ENCODE results near the gene LEUTX.

LEUTX gene

DNA sequence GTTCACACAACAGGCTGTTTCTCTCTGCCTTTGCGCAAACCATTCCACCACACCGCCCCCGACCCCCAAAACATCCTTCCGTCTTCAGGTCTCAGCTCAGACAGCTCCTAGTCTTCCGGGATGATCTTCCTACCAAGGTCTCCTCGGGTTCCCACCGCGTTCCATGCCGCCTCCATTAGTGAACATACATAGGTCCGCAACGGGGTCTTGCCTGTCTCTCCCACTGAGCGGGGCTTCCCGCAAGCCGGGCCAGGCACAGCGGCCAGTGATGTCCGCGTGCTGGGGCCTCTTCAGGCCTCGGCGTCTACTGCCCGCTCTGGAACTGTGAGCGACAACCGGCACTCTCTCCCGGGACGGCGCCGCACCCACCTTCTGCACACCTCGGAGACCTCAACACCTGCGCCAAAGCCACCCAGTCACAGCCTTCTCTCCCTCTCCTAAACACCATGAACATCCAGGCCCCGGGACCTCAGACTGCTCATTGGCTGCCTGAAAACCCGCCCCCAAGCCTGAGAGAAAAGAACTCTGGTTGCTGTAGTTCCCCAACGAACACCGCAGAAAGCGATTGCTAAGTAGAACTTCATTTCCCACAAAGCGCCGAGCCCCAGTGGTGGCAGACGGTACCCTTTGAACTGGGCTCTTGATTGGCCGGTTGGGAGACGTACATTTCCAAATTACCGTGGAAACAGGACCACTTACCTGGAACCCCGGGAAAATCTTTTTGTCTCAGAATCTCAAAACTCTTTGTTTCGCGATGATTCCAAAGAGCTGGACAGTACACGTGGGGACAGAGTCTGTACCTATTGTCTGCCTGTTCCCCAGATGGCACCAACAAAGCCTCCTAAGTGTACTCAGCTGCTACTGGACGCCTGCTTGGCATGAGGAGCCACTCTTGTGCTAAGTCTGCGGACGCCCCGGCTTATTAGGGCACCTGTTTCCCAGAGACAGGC is 45.8 kb downstream of the LEUTX start:
- Mint-ChIP-seq H3K36me3 (peaks cover 6% of the 10 kb centered on the region), H3K27me3 (no peaks in the 10 kb centered on the region), H3K4me3 (no peak overlapping the region), H3K4me1 (ENCODE audit: low read depth) (peaks cover 7% of the 10 kb centered on the region), H3K9me3 (ENCODE audit: low read depth) (no peaks in the 10 kb centered on the region), H3K27ac (no peak overlapping the region)

- H3K27ac Mint-ChIP-seq = no peak overlapping the region
Observed at GRCh38 chr19:39825093-39825463, 46.4 kb downstream of the LEUTX start.

DNA sequence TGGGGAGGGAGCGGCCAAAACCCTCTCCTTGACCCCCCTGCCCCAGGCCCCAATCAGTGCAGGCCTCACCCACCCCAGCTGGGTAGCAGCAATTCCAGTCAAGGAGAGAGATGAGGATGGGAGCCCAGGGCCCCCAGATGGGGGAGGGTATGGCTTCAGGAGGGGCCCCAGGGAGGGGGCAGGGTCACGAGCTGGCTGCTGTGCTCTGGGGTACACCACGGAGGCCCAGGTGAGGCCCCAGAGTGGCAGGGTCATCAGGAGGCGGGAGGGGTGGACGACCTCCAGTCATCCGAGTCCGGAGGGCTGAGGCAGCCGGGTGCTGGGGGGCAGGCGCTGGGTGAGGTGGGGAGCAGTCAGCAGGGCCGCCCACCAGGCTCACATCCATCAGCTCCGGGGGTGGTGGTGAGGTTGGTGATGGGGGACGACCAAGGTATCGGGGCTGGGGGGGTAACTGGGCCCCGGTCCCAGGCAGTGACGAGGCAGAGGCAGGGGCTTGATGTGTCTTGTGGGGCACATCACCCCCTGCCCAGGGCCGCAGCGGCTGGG is 47.0 kb downstream of the LEUTX start:
- peaks cover 5% of the 10 kb centered on the region for H3K4me1 Mint-ChIP-seq (ENCODE audit: low read depth)
- no peak overlapping the region for H3K27ac Mint-ChIP-seq
- H3K36me3 Mint-ChIP-seq = peaks cover 6% of the 10 kb centered on the region
- no peaks in the 10 kb centered on the region for H3K9me3 Mint-ChIP-seq (ENCODE audit: low read depth)
- H3K27me3 Mint-ChIP-seq = no peaks in the 10 kb centered on the region
- H3K4me3 Mint-ChIP-seq = no peak overlapping the region

More at GRCh38 chr19:39825093-39825463, 46.4 kb downstream of the LEUTX start:
- no peak overlapping the region for H3K4me3 Mint-ChIP-seq
- H3K4me1 Mint-ChIP-seq (ENCODE audit: low read depth) = peaks cover 5% of the 10 kb centered on the region
- peaks cover 6% of the 10 kb centered on the region for H3K36me3 Mint-ChIP-seq
- no peaks in the 10 kb centered on the region for H3K27me3 Mint-ChIP-seq
- no peaks in the 10 kb centered on the region for H3K9me3 Mint-ChIP-seq (ENCODE audit: low read depth)

GRCh38 chr19:39826311-39826945 is 47.8 kb downstream of the LEUTX start:
- H3K4me1 Mint-ChIP-seq (ENCODE audit: low read depth) = peaks cover 7% of the 10 kb centered on the region
- no peak overlapping the region for H3K27ac Mint-ChIP-seq
- no peaks in the 10 kb centered on the region for H3K27me3 Mint-ChIP-seq
- peaks cover 4% of the 10 kb centered on the region for H3K36me3 Mint-ChIP-seq
- no peak overlapping the region for H3K4me3 Mint-ChIP-seq
- H3K9me3 Mint-ChIP-seq (ENCODE audit: low read depth) = no peaks in the 10 kb centered on the region

DNA sequence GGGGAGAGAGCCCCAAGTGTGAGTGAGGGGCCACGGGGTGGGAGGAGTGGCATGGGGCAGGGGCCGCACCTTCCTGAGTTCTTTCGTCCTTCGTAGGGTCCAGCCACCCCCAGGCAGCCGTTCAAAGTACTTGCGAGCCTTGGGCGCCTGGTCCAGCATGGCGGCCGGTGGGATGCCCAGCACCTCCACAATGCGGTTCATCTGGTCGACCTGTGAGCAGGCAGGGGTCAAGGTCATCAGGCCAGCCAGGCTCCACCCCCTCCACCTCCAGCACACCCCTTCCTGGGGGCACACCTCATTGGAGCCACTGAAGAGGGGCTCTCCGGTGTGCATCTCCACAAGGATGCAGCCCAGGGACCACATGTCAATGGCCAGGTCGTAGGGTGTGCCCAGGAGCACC is 48.6 kb downstream of the LEUTX start:
- H3K4me1 Mint-ChIP-seq (ENCODE audit: low read depth) = peaks cover 12% of the 10 kb centered on the region
- no peaks in the 10 kb centered on the region for H3K9me3 Mint-ChIP-seq (ENCODE audit: low read depth)
- peaks cover 4% of the 10 kb centered on the region for H3K36me3 Mint-ChIP-seq

GRCh38 chr19:39828015-39828653 is 49.5 kb downstream of the LEUTX start:
- Mint-ChIP-seq H3K27me3 (no peaks in the 10 kb centered on the region), H3K27ac (no peak overlapping the region), H3K36me3 (peaks cover 4% of the 10 kb centered on the region), H3K9me3 (ENCODE audit: low read depth) (no peaks in the 10 kb centered on the region), H3K4me1 (ENCODE audit: low read depth) (peaks cover 20% of the 10 kb centered on the region), H3K4me3 (no peak overlapping the region)

More for the DNA sequence above, 48.6 kb downstream of the LEUTX start:
- H3K27ac Mint-ChIP-seq = no peak overlapping the region
- no peaks in the 10 kb centered on the region for H3K27me3 Mint-ChIP-seq
- no peak overlapping the region for H3K4me3 Mint-ChIP-seq

- Mint-ChIP-seq H3K36me3 (peaks cover 4% of the 10 kb centered on the region), H3K9me3 (ENCODE audit: low read depth) (no peaks in the 10 kb centered on the region), H3K4me1 (ENCODE audit: low read depth) (peaks cover 20% of the 10 kb centered on the region)
Observed at GRCh38 chr19:39828654-39829032, 50.0 kb downstream of the LEUTX start.

GRCh38 chr19:39829702-39830275 is 51.1 kb downstream of the LEUTX start:
- H3K4me3 Mint-ChIP-seq = no peak overlapping the region
- H3K36me3 Mint-ChIP-seq = peaks cover 6% of the 10 kb centered on the region
- no peaks in the 10 kb centered on the region for H3K27me3 Mint-ChIP-seq
- H3K4me1 Mint-ChIP-seq (ENCODE audit: low read depth) = peaks cover 28% of the 10 kb centered on the region
- no peaks in the 10 kb centered on the region for H3K9me3 Mint-ChIP-seq (ENCODE audit: low read depth)
- H3K27ac Mint-ChIP-seq = no peak overlapping the region

More at GRCh38 chr19:39828654-39829032, 50.0 kb downstream of the LEUTX start:
- no peak overlapping the region for H3K4me3 Mint-ChIP-seq
- H3K27ac Mint-ChIP-seq = peak overlapping the region; percentile 50
- H3K27me3 Mint-ChIP-seq = no peaks in the 10 kb centered on the region

GRCh38 chr19:39830406-39830805 is 51.8 kb downstream of the LEUTX start:
- Mint-ChIP-seq H3K9me3 (ENCODE audit: low read depth) (no peaks in the 10 kb centered on the region), H3K4me1 (ENCODE audit: low read depth) (peaks cover 27% of the 10 kb centered on the region), H3K27ac (no peak overlapping the region), H3K4me3 (no peak overlapping the region), H3K27me3 (no peaks in the 10 kb centered on the region), H3K36me3 (peaks cover 6% of the 10 kb centered on the region)

GRCh38 chr19:39830847-39831246 is 52.2 kb downstream of the LEUTX start:
- Mint-ChIP-seq H3K9me3 (ENCODE audit: low read depth) (no peaks in the 10 kb centered on the region), H3K27me3 (no peaks in the 10 kb centered on the region), H3K36me3 (peaks cover 6% of the 10 kb centered on the region), H3K4me3 (no peak overlapping the region), H3K27ac (no peak overlapping the region), H3K4me1 (ENCODE audit: low read depth) (peaks cover 27% of the 10 kb centered on the region)

GRCh38 chr19:39831679-39832078 is 53.0 kb downstream of the LEUTX start:
- peaks cover 27% of the 10 kb centered on the region for H3K4me1 Mint-ChIP-seq (ENCODE audit: low read depth)

GRCh38 chr19:39832341-39833083 is 53.9 kb downstream of the LEUTX start:
- peak overlapping the region; percentile 76 for H3K27ac Mint-ChIP-seq
- H3K4me1 Mint-ChIP-seq (ENCODE audit: low read depth) = peaks cover 27% of the 10 kb centered on the region
- H3K27me3 Mint-ChIP-seq = no peaks in the 10 kb centered on the region
- peak overlapping the region; percentile 75 for H3K4me3 Mint-ChIP-seq
- H3K36me3 Mint-ChIP-seq = peaks cover 9% of the 10 kb centered on the region
- no peaks in the 10 kb centered on the region for H3K9me3 Mint-ChIP-seq (ENCODE audit: low read depth)

More at GRCh38 chr19:39831679-39832078, 53.0 kb downstream of the LEUTX start:
- Mint-ChIP-seq H3K27ac (no peak overlapping the region), H3K27me3 (no peaks in the 10 kb centered on the region), H3K36me3 (peaks cover 7% of the 10 kb centered on the region), H3K9me3 (ENCODE audit: low read depth) (no peaks in the 10 kb centered on the region), H3K4me3 (peak overlapping the region; percentile 75)

GRCh38 chr19:39833160-39833463 is 54.5 kb downstream of the LEUTX start:
- H3K4me1 Mint-ChIP-seq (ENCODE audit: low read depth) = peaks cover 27% of the 10 kb centered on the region
- no peaks in the 10 kb centered on the region for H3K9me3 Mint-ChIP-seq (ENCODE audit: low read depth)
- H3K27me3 Mint-ChIP-seq = no peaks in the 10 kb centered on the region
- H3K27ac Mint-ChIP-seq = no peak overlapping the region
- H3K36me3 Mint-ChIP-seq = peaks cover 11% of the 10 kb centered on the region
- peak overlapping the region; percentile 75 for H3K4me3 Mint-ChIP-seq
